GM12865 (cell line): ENCODE results near the gene ZNF563.
"Not testable (repeated sequence)": the region's sequence is repeated elsewhere in the genome, so short reads cannot be mapped to it uniquely, and the experiment has no call there.

Source experiments
- DNase-seq: peaks from one replicate; pipeline ENCODE4 v3.0.0; 2010; ENCODE audit warnings: low read depth
- H3K4me3 ChIP-seq: 2 replicates; pipeline ENCODE4 v1.5.1; 2011; ENCODE audit warnings: mild to moderate bottlenecking, low read depth, low read length, control low read depth
- CTCF ChIP-seq: IDR thresholded peaks from 2 replicates; pipeline ENCODE4 v1.5.1; 2011; ENCODE audit warnings: low read length, control low read depth, low read depth, inconsistent platforms; ENCODE audit not compliant: insufficient read depth; ENCODE audit errors: missing control alignments

The ZNF563 gene

GRCh38 chr19:12364391-12365235 lies 31.2 kb upstream of the ZNF563 start:
- peak; percentile 3 for DNase-seq
- no peak for TF ChIP-seq CTCF

GRCh38 chr19:12362236-12362635 lies 28.8 kb upstream of the ZNF563 start:
- not testable (repeated sequence) for H3K4me3 ChIP-seq, DNase-seq

More at GRCh38 chr19:12364391-12365235, 31.2 kb upstream of the ZNF563 start:
- H3K4me3 ChIP-seq: peak overlapping the region; percentile 85

- TF ChIP-seq CTCF: no peak
- no peak overlapping the region for H3K4me3 ChIP-seq
- no peak for DNase-seq
These were observed 19.9 kb upstream of the ZNF563 start for GRCh38 chr19:12353375-12353774.

- no peak for TF ChIP-seq CTCF
- no peak overlapping the region for H3K4me3 ChIP-seq
- no peak for DNase-seq
These were observed 17.4 kb upstream of the ZNF563 start for GRCh38 chr19:12350890-12351197.

- no peak for DNase-seq
- H3K4me3 ChIP-seq: no peak overlapping the region
- no peak for TF ChIP-seq CTCF
These were observed 16.9 kb upstream of the ZNF563 start for GRCh38 chr19:12350185-12350889.

- no peak overlapping the region for H3K4me3 ChIP-seq
- no peak for TF ChIP-seq CTCF
- DNase-seq: peak; percentile 11
These were observed 13.5 kb upstream of the ZNF563 start for GRCh38 chr19:12346896-12347295.

GRCh38 chr19:12345197-12345596 lies 11.8 kb upstream of the ZNF563 start:
- no peak for DNase-seq
- TF ChIP-seq CTCF: no peak
- H3K4me3 ChIP-seq: no peak overlapping the region
